ENCODE data around the gene C3orf70.

C3orf70 gene, protein sequence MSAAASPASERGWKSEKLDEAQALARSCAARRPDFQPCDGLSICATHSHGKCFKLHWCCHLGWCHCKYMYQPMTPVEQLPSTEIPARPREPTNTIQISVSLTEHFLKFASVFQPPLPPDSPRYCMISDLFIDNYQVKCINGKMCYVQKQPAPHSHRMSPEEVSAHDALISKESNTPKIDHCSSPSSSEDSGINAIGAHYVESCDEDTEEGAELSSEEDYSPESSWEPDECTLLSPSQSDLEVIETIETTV

DNA sequence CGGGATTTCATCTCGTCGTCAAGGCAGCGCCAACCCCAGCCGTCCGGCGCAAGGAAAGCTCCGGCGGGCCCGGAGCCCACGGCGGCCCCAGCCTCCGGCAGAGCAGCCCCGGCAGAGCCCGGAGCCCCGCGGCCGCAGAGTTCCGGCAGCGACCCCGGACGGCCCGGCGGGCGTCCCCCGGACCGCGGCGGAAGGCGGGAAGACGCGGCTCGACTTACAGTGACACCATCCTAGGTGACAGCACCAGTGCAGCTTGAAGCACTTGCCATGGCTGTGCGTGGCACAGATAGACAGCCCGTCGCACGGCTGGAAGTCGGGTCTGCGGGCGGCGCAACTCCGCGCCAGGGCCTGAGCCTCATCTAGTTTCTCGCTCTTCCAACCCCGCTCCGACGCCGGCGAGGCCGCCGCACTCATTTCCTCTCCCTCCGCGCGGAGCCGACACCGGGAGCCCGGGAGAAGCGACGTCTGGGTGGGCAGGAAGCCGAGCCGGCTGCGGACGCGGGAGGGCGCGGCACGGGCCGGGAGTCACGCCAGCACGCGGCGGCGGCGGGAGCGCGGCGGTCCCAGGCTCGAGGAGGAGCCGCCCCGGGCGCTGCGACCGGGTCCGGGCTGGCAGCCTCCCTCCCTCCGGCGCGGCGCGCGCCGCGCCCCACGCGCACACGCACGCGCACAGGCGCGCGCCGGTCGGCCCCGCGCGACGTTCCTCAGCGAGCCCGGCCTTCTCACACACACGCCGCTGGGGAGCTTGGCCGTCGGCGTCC lies at the start of gene C3orf70:
C3orf70 (minus strand) TSS at position 651 of the 761 bp plus-strand sequence; CDS start at position 414, 237 bp downstream.
- no peak for TF ChIP-seq GATA2 (IDR thresholded peaks at IDR 0.05; ENCODE audit: low read depth, low read length)
- TF ChIP-seq GATA3 (IDR thresholded peaks at IDR 0.05; ENCODE audit: low read depth, low read length): no peak

- TF ChIP-seq GATA3 (IDR thresholded peaks at IDR 0.05; ENCODE audit: low read depth, low read length) (no peak), GATA2 (IDR thresholded peaks at IDR 0.05; ENCODE audit: low read depth, low read length) (no peak)
Measured at GRCh38 chr3:185200639-185201038, 47.8 kb upstream of the C3orf70 start.

GRCh38 chr3:185199671-185200070 lies 46.8 kb upstream of the C3orf70 start:
- TF ChIP-seq GATA2 (IDR thresholded peaks at IDR 0.05; ENCODE audit: low read depth, low read length) (no peak), GATA3 (IDR thresholded peaks at IDR 0.05; ENCODE audit: low read depth, low read length) (no peak)

DNA sequence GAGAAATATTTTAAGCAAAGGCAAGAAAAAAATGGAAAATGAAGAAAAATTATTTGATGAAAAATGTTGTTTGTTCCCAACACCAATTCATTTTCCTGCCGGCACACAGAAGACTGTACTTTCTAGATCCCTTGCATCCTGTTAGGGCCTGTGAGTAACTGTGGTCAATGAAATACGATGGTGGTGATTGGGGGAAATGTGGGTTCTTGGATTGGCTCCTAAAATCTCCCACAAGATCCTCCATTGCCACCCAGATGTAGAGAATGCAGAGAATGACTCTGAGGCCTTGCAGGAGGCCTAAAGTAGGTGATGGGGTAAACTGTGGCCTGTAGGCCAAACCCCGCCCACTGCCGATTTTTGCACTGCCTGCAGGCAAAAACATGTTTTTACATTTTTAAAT lies 46.3 kb upstream of the C3orf70 start:
- no peak for TF ChIP-seq GATA2 (IDR thresholded peaks at IDR 0.05; ENCODE audit: low read depth, low read length)
- no peak for TF ChIP-seq GATA3 (IDR thresholded peaks at IDR 0.05; ENCODE audit: low read depth, low read length)

GRCh38 chr3:185197068-185197467 lies 44.2 kb upstream of the C3orf70 start:
- no peak for TF ChIP-seq GATA2 (IDR thresholded peaks at IDR 0.05; ENCODE audit: low read depth, low read length)
- TF ChIP-seq GATA3 (IDR thresholded peaks at IDR 0.05; ENCODE audit: low read depth, low read length): no peak

DNA sequence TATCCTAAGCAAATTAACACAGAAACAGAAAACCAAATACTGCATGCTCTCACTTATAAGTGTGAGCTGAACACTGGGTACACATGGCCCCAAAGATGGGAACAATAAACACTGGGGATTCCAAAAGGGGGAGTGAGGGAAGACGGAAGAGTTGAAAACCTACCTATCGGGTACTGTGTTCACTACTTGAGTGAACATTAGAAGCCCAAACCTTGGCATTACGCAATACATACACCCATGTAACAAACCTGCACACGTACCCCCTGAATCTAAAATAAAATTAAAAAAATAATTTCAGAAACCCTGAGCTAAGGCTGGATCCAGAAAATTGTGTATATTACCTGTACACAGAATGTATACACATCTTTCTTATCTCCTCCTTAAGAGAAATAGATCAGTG lies 42.8 kb upstream of the C3orf70 start:
- TF ChIP-seq GATA2 (IDR thresholded peaks at IDR 0.05; ENCODE audit: low read depth, low read length) (no peak), GATA3 (IDR thresholded peaks at IDR 0.05; ENCODE audit: low read depth, low read length) (no peak)

DNA sequence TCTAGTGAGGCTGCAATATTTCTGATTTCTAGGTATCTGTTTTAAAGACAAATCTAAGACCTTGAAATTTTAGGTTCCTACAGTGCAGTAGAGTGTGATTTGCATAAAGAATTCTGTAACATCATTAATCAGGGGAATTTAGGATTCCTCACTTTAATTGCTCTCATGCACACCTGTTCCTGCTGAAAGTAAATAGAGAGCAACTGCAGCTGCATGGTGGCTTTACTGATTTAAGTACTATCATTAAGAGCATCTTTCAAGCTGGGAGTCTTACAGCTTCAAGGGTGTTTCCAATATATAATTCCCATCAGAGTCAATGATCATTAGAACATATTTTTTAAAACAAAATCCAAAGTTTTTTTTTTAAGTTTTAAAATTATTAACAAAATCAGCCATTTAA lies 36.0 kb upstream of the C3orf70 start:
- TF ChIP-seq GATA2 (IDR thresholded peaks at IDR 0.05; ENCODE audit: low read depth, low read length): no peak
- TF ChIP-seq GATA3 (IDR thresholded peaks at IDR 0.05; ENCODE audit: low read depth, low read length): no peak

DNA sequence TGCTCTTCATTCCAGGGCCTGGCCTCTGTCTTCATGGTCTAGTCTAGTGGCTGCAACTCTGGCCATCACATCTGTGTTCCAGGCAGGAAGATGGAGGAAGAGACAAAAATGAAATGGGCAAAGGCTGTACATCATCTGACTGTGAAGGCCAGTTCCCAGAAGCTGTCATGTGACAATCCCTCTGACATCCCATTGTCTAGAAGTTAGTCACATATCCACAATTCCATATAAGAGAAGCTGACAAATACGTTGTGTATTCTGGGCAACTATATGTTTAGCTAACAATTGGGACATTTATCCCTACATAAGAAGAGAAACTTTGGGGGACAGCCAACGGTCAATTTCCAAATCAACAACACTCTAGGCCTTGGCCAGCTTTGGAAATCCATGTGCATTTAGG lies 34.5 kb upstream of the C3orf70 start:
- TF ChIP-seq GATA2 (IDR thresholded peaks at IDR 0.05; ENCODE audit: low read depth, low read length): no peak
- no peak for TF ChIP-seq GATA3 (IDR thresholded peaks at IDR 0.05; ENCODE audit: low read depth, low read length)

GRCh38 chr3:185176750-185177359 lies 24.0 kb upstream of the C3orf70 start:
- TF ChIP-seq GATA3 (IDR thresholded peaks at IDR 0.05; ENCODE audit: low read depth, low read length) (no peak), GATA2 (IDR thresholded peaks at IDR 0.05; ENCODE audit: low read depth, low read length) (no peak)

DNA sequence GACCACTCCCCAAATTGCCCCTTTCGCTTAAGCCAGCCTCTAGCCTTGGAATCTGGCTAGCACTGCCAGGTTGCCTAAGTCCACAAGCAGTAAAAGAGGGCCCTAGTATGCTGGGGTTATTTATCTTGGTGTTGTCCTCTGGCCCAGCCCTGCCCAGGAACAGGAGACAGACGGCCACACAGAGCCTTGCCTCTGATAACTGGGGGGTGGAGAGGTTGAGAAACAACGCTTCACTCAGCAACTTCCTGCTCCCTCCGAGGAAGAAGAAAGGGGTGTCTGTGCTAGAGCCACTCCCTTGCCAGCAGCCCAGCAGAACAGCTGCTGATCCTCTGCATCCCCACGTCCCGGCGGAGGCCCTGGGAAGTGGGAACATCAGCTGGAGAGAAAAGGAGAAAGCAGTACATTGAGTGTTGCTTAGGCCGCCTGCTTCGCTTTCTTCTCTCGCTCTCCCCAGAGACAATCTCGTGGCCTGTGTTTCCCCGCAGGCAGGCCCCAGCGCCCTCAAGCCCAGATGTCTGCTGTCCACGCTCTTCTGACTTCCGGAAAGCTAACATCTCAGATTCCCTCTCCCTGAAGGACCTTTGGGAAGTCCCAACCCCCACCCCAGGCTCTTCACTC lies 22.6 kb upstream of the C3orf70 start:
- TF ChIP-seq GATA2 (IDR thresholded peaks at IDR 0.05; ENCODE audit: low read depth, low read length): no peak
- no peak for TF ChIP-seq GATA3 (IDR thresholded peaks at IDR 0.05; ENCODE audit: low read depth, low read length)

DNA sequence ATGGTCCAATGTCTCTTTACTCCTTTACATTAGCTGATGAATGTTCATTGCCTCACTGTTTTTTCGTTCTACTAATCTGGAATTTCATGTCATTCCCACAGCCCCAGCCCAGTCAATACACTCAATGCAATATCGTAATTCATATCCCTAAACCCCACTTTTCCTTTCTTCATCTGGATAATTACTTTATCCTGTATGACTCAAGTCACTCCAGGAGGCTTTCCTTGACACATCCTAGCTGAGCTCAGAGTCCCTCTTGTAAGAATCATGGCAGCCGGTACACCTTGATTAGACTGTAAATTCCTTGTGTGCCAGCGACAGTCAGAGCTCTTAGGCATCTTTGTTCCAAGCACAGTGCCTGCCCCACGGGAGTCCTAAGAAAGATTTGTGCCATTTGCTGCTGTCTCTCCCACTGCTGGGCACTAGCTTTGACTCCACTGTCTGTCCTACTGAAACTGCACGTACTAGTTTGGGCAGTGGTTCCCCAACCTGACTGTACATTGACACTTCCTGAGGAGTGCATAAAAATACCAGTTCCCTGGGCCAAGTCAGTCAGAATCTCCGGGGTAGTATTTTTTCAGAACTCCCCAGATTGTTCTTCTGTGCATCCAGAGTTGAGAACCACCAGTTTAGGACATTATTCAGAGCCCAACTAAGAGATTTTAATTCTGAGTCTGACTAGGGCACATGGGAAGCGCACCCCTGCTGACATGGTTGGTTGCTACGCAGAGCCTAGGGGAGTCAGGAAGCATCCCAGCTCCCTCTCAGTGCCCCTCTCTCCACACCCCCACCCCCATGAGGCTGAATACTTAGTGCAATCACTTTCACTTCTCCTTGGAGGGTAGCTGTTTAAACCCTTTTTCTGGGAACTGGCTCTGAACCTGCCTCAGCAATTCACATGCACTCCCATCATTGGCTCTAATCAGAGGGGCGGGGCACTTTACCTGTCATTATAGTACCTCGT lies 19.5 kb upstream of the C3orf70 start:
- TF ChIP-seq GATA2 (IDR thresholded peaks at IDR 0.05; ENCODE audit: low read depth, low read length): no peak
- TF ChIP-seq GATA3 (IDR thresholded peaks at IDR 0.05; ENCODE audit: low read depth, low read length): no peak

GRCh38 chr3:185164428-185165217 lies 11.8 kb upstream of the C3orf70 start:
- TF ChIP-seq GATA3 (IDR thresholded peaks at IDR 0.05; ENCODE audit: low read depth, low read length) (no peak), GATA2 (IDR thresholded peaks at IDR 0.05; ENCODE audit: low read depth, low read length) (no peak)

GRCh38 chr3:185162634-185163033 lies 9.8 kb upstream of the C3orf70 start:
- TF ChIP-seq GATA3 (IDR thresholded peaks at IDR 0.05; ENCODE audit: low read depth, low read length): no peak
- no peak for TF ChIP-seq GATA2 (IDR thresholded peaks at IDR 0.05; ENCODE audit: low read depth, low read length)

Measured in SH-SY5Y (cell line).